Measurements from ENCODE around the gene SLC4A1. TPM values are rescaled to one million over a fixed set of nuclear protein-coding genes. Genes with fewer than 3 reads are reported as not detected.
A peak's percentile ranks its signal among the peaks of the same experiment; 100 is the strongest.

The SLC4A1 gene
- total RNA-seq, 3 donors from 2014 or later (not counting 1 experiment from before 2014, with no cell fraction given) = not detected

GRCh38 chr17:44283344-44284023, 15.5 kb upstream of the SLC4A1 start:
- Mint-ChIP-seq H3K4me3 (no peak overlapping the region), H3K36me3 (no peaks in the 10 kb centered on the region), H3K27ac (no peak overlapping the region), H3K4me1 (peaks cover 14 to 21% of the 10 kb centered on the region in 2 donors), H3K27me3 (ENCODE audit: low read depth in 2 of 2) (peaks cover 5 to 9% of the 10 kb centered on the region in 2 donors), H3K9me3 (no peaks in the 10 kb centered on the region)
- H3K4me3 ChIP-seq (ENCODE audit: low read length) = no peak overlapping the region
- WGBS (ENCODE audit: insufficient coverage) = 89% methylated on average over 8 of the region's 8 CpGs
- no peaks in the 10 kb centered on the region for H3K9me3 ChIP-seq (ENCODE audit: control insufficient read depth, insufficient read depth, low read length)
- intact Hi-C loops (cut with micrococcal nuclease) = no loop called here
- peaks cover 28% of the 10 kb centered on the region for H3K4me1 ChIP-seq (ENCODE audit: control insufficient read depth, insufficient read depth, low read length)
- no peaks in the 10 kb centered on the region for H3K36me3 ChIP-seq (ENCODE audit: control insufficient read depth, insufficient read depth, low read length)
- H3K27ac ChIP-seq (ENCODE audit: low read length) = no peak overlapping the region
- H3K27me3 ChIP-seq (ENCODE audit: control insufficient read depth, insufficient read depth, low read length) = no peaks in the 10 kb centered on the region
- DNase-seq = no peak
- no peak for ATAC-seq
- no peak for TF ChIP-seq CTCF (IDR thresholded peaks at IDR 0.05)

GRCh38 chr17:44282264-44282663, 14.3 kb upstream of the SLC4A1 start:
- Mint-ChIP-seq H3K27me3 (ENCODE audit: low read depth in 2 of 2) (no peaks in the 10 kb centered on the region), H3K4me1 (peaks cover 14 to 21% of the 10 kb centered on the region in 2 donors), H3K36me3 (no peaks in the 10 kb centered on the region), H3K9me3 (no peaks in the 10 kb centered on the region), H3K27ac (no peak overlapping the region), H3K4me3 (no peak overlapping the region)
- Histone ChIP-seq H3K9me3 (ENCODE audit: control insufficient read depth, insufficient read depth, low read length) (no peaks in the 10 kb centered on the region), H3K36me3 (ENCODE audit: control insufficient read depth, insufficient read depth, low read length) (no peaks in the 10 kb centered on the region), H3K4me1 (ENCODE audit: control insufficient read depth, insufficient read depth, low read length) (peaks cover 28% of the 10 kb centered on the region), H3K27me3 (ENCODE audit: control insufficient read depth, insufficient read depth, low read length) (no peaks in the 10 kb centered on the region), H3K4me3 (ENCODE audit: low read length) (no peak overlapping the region), H3K27ac (ENCODE audit: low read length) (no peak overlapping the region)
- DNase-seq (no peak), ATAC-seq (no peak)
- intact Hi-C loops (cut with micrococcal nuclease) = no loop called here
- 69% methylated on average over 3 of the region's 3 CpGs for WGBS (ENCODE audit: insufficient coverage)
- no peak for TF ChIP-seq CTCF (IDR thresholded peaks at IDR 0.05)

GRCh38 chr17:44281570-44281969, 13.6 kb upstream of the SLC4A1 start:
- H3K9me3 ChIP-seq (ENCODE audit: control insufficient read depth, insufficient read depth, low read length) = no peaks in the 10 kb centered on the region
- Mint-ChIP-seq H3K4me1 (peaks cover 14 to 21% of the 10 kb centered on the region in 2 donors), H3K4me3 (no peak overlapping the region), H3K9me3 (no peaks in the 10 kb centered on the region), H3K27ac (peak overlapping the region in 1 of 2 donors; percentile 62), H3K36me3 (no peaks in the 10 kb centered on the region), H3K27me3 (ENCODE audit: low read depth in 2 of 2) (no peaks in the 10 kb centered on the region)
- no peak for DNase-seq
- no peaks in the 10 kb centered on the region for H3K36me3 ChIP-seq (ENCODE audit: control insufficient read depth, insufficient read depth, low read length)
- WGBS (ENCODE audit: insufficient coverage) = 100% methylated on average over 2 of the region's 2 CpGs
- no peak overlapping the region for H3K27ac ChIP-seq (ENCODE audit: low read length)
- no peaks in the 10 kb centered on the region for H3K27me3 ChIP-seq (ENCODE audit: control insufficient read depth, insufficient read depth, low read length)
- no peak for TF ChIP-seq CTCF (IDR thresholded peaks at IDR 0.05)
- no peak overlapping the region for H3K4me3 ChIP-seq (ENCODE audit: low read length)
- no peak for ATAC-seq
- intact Hi-C loops (cut with micrococcal nuclease) = no loop called here
- H3K4me1 ChIP-seq (ENCODE audit: control insufficient read depth, insufficient read depth, low read length) = peaks cover 28% of the 10 kb centered on the region

All from natural killer cell (primary cell).